GM12874 (cell line): ENCODE data around the gene KCTD7.

ENCODE experiments used
- CTCF ChIP-seq: IDR thresholded peaks from 2 replicates; pipeline ENCODE4 v1.5.1; 2011; ENCODE audit warnings: low read depth, mild to moderate bottlenecking, control low read depth, low read length, moderate library complexity; ENCODE audit not compliant: insufficient read depth

Gene KCTD7

GRCh38 chr7:66664590-66665293, 36.1 kb downstream of the KCTD7 start:
- TF ChIP-seq CTCF: no peak

GRCh38 chr7:66666313-66666952, 37.8 kb downstream of the KCTD7 start:
- no peak for TF ChIP-seq CTCF

DNA sequence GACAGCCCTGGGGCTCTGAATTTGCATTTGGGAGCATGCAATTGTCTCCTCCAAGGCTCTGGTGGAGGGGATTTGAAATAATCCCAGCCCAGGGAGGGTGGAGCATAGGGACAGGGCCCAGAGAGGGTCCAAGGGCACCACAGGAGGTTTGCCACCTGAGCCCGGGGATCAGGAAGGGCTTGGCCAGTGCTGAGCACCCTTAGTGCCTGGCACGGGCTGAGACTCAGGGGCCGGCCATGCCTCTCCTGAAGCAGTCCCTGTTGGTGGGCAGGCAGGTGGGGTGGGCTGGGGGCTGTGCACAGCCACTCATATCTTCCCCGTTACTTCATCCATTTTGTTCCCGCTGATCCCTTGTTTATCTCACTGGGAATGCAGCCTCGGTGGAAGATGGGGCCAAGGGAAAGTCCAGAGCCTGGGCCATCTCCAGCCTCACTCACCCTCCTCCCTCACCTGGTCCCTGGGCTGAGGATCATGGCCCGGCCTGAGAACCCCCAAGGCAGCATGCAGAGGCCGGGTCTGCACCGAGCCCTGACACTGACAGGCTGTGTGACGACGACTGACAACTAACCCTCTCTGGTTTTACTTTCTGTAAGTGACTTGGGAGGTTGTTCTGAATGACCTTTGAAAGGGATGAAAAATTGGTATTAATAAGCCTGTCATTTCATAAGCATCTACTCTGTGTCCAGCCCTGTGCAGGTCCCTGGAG, 38.5 kb downstream of the KCTD7 start:
- no peak for TF ChIP-seq CTCF

DNA sequence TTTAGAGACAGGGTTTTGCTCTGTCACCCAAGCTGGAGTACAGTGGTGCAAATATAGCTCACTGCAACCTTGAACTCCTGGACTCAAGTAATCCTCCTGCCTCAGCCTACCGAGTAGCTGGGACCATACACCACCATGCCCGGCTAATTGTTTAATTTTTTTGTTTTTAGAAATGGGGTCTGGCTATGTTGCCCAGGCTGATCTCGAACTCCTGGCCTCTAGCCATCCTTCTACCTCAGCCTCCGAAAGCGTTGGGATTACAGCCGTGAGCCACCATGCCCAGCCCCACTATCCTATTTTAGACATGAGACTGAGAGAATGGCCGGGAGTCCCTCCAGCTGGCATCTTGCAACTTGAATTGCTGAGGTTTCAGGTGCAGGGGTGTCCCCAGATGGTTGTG, 39.4 kb downstream of the KCTD7 start:
- TF ChIP-seq CTCF: no peak

DNA sequence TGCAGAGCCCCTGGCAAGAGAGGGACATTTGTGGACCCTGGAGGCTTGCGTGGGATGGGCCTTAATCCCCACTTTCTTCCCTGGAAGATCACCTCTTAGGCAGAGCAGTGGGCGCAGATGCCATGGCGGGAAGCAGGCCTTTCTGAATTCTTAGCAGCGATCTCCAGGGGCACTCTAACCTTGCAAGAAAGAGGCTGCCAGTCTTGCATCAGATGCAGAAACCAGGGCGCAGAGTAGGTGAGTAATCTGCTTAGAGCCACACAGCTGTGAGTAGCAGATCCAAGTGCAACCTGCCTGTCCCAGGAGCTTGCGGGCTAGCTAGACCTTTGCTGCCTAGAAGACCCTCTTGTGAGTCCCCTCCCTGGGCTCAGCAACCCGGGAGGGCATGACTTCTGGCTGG, 40.0 kb downstream of the KCTD7 start:
- TF ChIP-seq CTCF: no peak

DNA sequence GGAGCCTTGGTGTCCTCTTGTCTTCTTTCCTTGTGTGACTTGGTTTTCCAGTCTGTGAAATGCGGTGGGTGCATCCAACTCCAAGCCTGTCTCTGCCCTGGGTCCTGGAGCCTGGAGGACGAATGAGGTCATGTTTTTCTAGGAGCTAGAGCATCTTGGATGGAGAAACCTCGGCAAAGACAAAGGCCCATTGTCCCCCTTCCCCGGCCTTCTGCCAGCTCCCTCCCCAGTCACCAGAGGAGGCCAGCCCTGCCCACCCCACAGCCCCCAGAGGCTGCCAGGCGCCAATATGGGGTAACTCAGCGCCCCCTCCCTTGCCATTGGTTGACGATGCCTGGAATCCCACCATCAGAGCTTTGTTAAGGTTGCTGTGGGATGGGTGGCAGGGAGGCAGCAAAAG, 40.4 kb downstream of the KCTD7 start:
- no peak for TF ChIP-seq CTCF

DNA sequence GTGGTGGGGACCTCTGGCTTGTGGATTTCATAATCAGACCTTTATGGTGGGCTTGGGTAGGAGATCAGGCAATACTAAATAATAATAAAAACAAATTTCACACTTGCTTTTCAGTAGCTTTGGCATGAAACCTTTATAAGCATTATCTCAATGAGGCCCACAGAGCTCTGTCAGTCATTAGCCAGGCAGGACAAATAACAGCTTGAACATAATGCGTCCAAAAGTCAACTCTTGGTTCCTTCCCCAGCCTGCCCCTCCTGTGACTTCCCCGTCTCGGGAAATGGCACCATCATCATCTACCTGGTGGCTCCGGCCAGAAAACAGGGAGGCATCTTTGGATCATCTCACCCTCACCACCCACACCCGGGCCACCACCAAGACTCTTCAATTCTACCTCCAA, 40.8 kb downstream of the KCTD7 start:
- TF ChIP-seq CTCF: no peak
